ENCODE data around the gene RYR2.
A peak's percentile ranks its signal among the peaks of the same experiment; 100 is the strongest.

The RYR2 gene

DNA sequence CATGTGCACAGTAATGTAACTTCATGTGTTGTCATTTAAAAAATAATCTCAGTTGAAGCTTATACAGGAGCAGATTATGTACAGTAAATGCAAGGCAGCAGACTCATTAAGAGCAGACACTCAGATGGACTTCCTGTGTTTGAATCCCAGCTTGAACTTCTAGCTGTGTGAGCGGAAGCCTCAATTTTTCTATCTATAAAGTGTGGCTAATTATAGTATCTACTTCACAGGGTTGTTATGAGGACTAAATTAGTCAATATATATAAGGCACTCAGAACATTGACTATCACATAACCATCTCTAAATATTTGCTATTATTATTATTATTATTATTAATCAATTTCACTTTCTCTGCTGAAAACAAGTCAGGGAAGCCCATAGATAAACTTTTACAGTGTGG, 707.1 kb downstream of the RYR2 start:
- H3K4me3 ChIP-seq (ENCODE audit: low read depth, low read length), result no peak overlapping the region
- TF ChIP-seq, protein P1, sequence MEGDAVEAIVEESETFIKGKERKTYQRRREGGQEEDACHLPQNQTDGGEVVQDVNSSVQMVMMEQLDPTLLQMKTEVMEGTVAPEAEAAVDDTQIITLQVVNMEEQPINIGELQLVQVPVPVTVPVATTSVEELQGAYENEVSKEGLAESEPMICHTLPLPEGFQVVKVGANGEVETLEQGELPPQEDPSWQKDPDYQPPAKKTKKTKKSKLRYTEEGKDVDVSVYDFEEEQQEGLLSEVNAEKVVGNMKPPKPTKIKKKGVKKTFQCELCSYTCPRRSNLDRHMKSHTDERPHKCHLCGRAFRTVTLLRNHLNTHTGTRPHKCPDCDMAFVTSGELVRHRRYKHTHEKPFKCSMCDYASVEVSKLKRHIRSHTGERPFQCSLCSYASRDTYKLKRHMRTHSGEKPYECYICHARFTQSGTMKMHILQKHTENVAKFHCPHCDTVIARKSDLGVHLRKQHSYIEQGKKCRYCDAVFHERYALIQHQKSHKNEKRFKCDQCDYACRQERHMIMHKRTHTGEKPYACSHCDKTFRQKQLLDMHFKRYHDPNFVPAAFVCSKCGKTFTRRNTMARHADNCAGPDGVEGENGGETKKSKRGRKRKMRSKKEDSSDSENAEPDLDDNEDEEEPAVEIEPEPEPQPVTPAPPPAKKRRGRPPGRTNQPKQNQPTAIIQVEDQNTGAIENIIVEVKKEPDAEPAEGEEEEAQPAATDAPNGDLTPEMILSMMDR (IDR thresholded peaks at IDR 0.05; ENCODE audit: insufficient read depth, low read depth, low read length, missing control alignments), result no peak
- DNase-seq (ENCODE audit: low read depth), result no peak

DNA sequence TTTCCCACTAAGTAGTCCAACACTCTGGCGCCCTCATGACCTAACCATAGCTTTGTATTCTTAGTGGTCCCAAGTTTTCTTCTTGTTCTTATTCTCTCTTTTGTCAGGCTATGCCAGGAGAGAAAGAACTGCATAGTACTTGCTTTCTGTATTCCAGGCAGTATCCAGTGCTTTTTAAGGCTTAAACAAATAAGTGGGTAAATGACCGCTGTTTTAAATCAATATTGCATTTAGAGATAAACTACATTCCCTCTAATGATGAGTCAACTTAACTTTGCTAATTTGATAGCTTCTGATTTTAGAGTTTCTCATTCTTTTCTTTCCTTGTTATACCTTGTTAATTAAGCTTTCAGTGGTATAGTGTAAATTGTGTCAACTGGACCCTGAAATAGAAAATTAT, 709.1 kb downstream of the RYR2 start:
- TF ChIP-seq, protein P1 (IDR thresholded peaks at IDR 0.05; ENCODE audit: insufficient read depth, low read depth, low read length, missing control alignments), result no peak
- DNase-seq (ENCODE audit: low read depth), result no peak
- no peak overlapping the region for H3K4me3 ChIP-seq (ENCODE audit: low read depth, low read length)

DNA sequence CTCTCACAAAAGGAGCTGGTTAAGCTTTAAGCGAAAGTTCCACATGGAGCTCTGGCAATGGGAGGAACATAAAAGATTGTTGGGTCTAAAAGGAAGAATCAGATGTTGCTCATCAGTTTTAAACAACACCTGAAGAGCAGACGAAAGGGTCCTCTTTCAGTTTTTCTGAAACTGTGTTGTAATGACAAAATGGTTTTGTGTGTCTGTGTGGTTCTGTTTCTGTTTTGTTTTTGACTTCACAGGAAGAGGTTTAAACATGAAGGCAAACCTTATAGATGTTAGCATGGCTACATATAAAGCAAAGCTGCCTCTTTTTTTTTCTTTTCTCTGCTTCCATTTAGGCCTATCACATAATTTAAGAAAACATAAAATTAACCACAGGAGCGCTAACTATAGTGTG, 712.6 kb downstream of the RYR2 start:
- TF ChIP-seq, protein P1 (IDR thresholded peaks at IDR 0.05; ENCODE audit: insufficient read depth, low read depth, low read length, missing control alignments), result no peak
- H3K4me3 ChIP-seq (ENCODE audit: low read depth, low read length), result no peak overlapping the region
- peak; percentile 28 for DNase-seq (ENCODE audit: low read depth)

DNA sequence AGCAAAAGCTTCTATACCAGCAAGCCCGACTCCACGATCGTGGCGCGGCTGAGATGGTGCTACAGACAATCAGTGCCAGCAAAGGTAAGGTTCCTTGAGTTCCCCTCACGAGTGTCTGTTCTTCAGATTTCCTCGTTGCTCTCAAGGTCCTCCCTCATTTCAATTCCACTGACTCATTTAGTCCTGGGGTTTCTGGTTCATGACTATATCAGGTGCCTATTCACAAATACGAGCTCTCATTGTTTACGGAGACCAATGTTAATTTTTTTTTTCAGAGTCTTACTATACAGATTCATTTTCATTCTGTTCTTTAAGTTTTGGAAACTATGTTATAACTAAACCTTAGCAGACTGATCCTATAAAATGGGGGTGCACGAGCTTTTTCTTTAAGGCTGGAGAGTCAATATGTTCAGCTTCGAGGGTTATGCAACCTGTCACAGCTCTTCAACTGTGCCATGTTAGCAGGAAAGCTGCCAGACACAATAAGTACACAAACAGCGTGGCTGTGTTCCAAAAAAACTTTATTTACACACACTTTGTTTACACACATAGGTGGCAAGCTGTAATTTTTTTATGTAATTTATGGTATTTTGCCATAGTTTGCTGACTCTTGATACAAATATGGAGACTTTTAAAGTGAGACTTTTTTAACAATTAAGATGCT, 714.5 kb downstream of the RYR2 start:
- no peak overlapping the region for H3K4me3 ChIP-seq (ENCODE audit: low read depth, low read length)
- TF ChIP-seq, protein P1 (IDR thresholded peaks at IDR 0.05; ENCODE audit: insufficient read depth, low read depth, low read length, missing control alignments), result no peak
- no peak for DNase-seq (ENCODE audit: low read depth)

DNA sequence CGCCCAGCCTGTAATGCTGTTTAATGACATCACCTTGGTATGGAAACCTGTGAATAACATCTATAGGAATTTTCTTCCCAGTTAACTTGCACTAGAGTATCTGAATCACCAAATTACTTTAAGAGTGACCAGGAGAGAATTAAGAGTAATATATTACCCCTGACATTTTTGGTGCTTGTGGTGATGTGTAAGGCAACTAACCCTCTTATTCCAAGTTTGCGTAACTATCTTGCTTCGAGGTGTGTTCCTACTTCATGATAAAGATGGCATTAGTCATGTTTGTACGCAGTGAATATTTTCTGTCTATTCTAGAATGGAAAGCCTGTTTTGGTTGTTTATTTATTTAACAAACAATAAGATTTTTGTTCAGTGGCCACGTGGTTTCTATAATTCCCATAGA, 717.4 kb downstream of the RYR2 start:
- TF ChIP-seq, protein P1 (IDR thresholded peaks at IDR 0.05; ENCODE audit: insufficient read depth, low read depth, low read length, missing control alignments), result no peak
- DNase-seq (ENCODE audit: low read depth), result no peak
- no peak overlapping the region for H3K4me3 ChIP-seq (ENCODE audit: low read depth, low read length)

DNA sequence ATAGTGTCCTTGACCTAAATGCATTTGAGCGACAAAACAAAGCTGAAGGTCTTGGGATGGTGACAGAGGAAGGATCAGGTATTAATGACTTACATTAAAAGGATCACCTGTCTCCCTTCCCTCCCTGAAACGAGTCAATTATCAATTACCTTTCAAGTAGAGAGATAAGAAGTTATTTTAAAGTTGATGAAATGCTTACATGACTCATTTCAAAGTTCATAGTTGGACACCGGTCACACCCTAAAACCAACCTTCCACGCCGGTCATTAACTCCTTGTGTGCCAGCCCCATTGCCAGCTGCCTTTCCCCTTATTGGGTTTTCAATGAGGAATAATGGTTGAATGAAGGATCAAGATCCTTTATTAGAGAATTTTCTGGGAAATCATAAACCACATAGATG, 719.0 kb downstream of the RYR2 start:
- TF ChIP-seq, protein P1 (IDR thresholded peaks at IDR 0.05; ENCODE audit: insufficient read depth, low read depth, low read length, missing control alignments), result no peak

DNA sequence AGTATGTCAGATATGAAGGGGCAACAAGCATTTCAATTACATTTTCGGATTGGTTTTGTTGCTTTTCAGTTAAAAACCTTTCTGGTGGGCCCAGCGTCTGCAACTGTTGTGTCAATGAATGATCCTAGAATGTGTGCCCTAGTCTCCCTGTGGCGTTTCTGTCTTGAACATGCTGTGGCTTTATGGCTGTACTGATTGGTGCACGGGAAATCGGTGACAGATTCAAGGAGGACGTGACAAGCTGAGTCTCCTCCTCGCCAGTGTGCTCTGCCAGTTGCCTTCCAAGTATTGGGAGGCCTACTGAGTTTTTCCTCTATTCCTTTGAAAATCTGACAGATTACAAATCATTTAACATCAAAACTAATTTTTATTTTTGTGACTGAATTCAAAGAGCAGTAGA, 721.2 kb downstream of the RYR2 start:
- TF ChIP-seq, protein P1 (IDR thresholded peaks at IDR 0.05; ENCODE audit: insufficient read depth, low read depth, low read length, missing control alignments), result no peak

More for the DNA sequence above, 719.0 kb downstream of the RYR2 start:
- no peak overlapping the region for H3K4me3 ChIP-seq (ENCODE audit: low read depth, low read length)
- no peak for DNase-seq (ENCODE audit: low read depth)

More for the DNA sequence above, 721.2 kb downstream of the RYR2 start:
- DNase-seq (ENCODE audit: low read depth), result no peak
- no peak overlapping the region for H3K4me3 ChIP-seq (ENCODE audit: low read depth, low read length)
